ENCODE results near the gene TMEM184B. TPM values are rescaled to one million over a fixed set of nuclear protein-coding genes. Genes with fewer than 3 reads are reported as not detected.
A peak's percentile ranks its signal among the peaks of the same experiment; 100 is the strongest.

The TMEM184B gene
- total and polyA plus RNA-seq, 2 experiments from 2014 or later, result 42.2 to 95.1 TPM

GRCh38 chr22:38290347-38290746, 17.5 kb upstream of the TMEM184B start:
- H3K36me3 ChIP-seq (ENCODE audit: insufficient read depth), result peaks cover 8% of the 10 kb centered on the region; the same call in 1 of the 2 replicates
- H3K27ac ChIP-seq (ENCODE audit: low read depth), result peak overlapping the region; percentile 85
- no peaks in the 10 kb centered on the region; the same call in 2 of the 3 replicates for H3K9me3 Mint-ChIP-seq
- no peaks in the 10 kb centered on the region for H3K9me2 ChIP-seq (ENCODE audit: insufficient read depth)
- no peak overlapping the region for H3K4me2 ChIP-seq
- peaks cover 10% of the 10 kb centered on the region for H4K20me1 ChIP-seq (replicated peaks; ENCODE audit: insufficient read depth)
- ATAC-seq (peak; percentile 12), DNase-seq (ENCODE audit: low spot score) (no peak)
- H3F3A ChIP-seq (replicated peaks; ENCODE audit: low read depth), result peaks cover 57% of the 10 kb centered on the region; the same call in 1 of the 2 replicates
- H2AFZ ChIP-seq, result no peak overlapping the region
- H3K79me2 ChIP-seq (replicated peaks; ENCODE audit: insufficient read depth), result no peaks in the 10 kb centered on the region
- peaks cover 8% of the 10 kb centered on the region; the same call in 1 of the 2 replicates for H3K4me1 ChIP-seq (ENCODE audit: insufficient read depth)
- H3K36me3 Mint-ChIP-seq (ENCODE audit: low read depth), result peaks cover 58% of the 10 kb centered on the region
- peak overlapping the region; percentile 62; the same call in 1 of the 2 replicates for H3K27ac Mint-ChIP-seq
- 0 out of 2 replicates have a peak, but pooled peaks have one; percentile 6 for TF ChIP-seq POLR2AphosphoS5 (IDR thresholded peaks at IDR 0.05; ENCODE audit: low read depth)
- TF ChIP-seq ZNF331 (CRISPR knock-in tag; IDR thresholded peaks at IDR 0.05; ENCODE audit: low read depth), result no peak
- H3K27me3 ChIP-seq (ENCODE audit: insufficient read depth), result no peaks in the 10 kb centered on the region
- H3K4me1 Mint-ChIP-seq, result peaks cover 29% of the 10 kb centered on the region
- H3K4me3 ChIP-seq, result no peak overlapping the region
- no peak overlapping the region for H3K4me3 Mint-ChIP-seq
- H3K27me3 Mint-ChIP-seq (ENCODE audit: insufficient read depth, low read depth, poor library complexity), result peaks cover 22% of the 10 kb centered on the region

- Histone ChIP-seq H3F3A (replicated peaks; ENCODE audit: low read depth) (peaks cover 56% of the 10 kb centered on the region; the same call in 1 of the 2 replicates), H3K27ac (ENCODE audit: low read depth) (peak overlapping the region; percentile 85), H3K36me3 (ENCODE audit: insufficient read depth) (peaks cover 8% of the 10 kb centered on the region; the same call in 1 of the 2 replicates), H2AFZ (no peak overlapping the region), H3K4me3 (no peak overlapping the region), H3K79me2 (replicated peaks; ENCODE audit: insufficient read depth) (no peaks in the 10 kb centered on the region), H4K20me1 (replicated peaks; ENCODE audit: insufficient read depth) (peaks cover 3% of the 10 kb centered on the region; the same call in 1 of the 2 replicates), H3K9me2 (ENCODE audit: insufficient read depth) (no peaks in the 10 kb centered on the region), H3K4me1 (ENCODE audit: insufficient read depth) (peaks cover 8% of the 10 kb centered on the region; the same call in 1 of the 2 replicates), H3K27me3 (ENCODE audit: insufficient read depth) (no peaks in the 10 kb centered on the region), H3K4me2 (no peak overlapping the region)
- DNase-seq (ENCODE audit: low spot score) (no peak), ATAC-seq (peak; percentile 4; the same call in 2 of the 3 replicates)
- peaks cover 51% of the 10 kb centered on the region for H3K36me3 Mint-ChIP-seq (ENCODE audit: low read depth)
- no peaks in the 10 kb centered on the region; the same call in 2 of the 3 replicates for H3K9me3 Mint-ChIP-seq
- H3K27ac Mint-ChIP-seq, result no peak overlapping the region; the same call in 1 of the 2 replicates
- peaks cover 24% of the 10 kb centered on the region for H3K27me3 Mint-ChIP-seq (ENCODE audit: insufficient read depth, low read depth, poor library complexity)
- H3K4me3 Mint-ChIP-seq, result no peak overlapping the region
- no peak for TF ChIP-seq REST (IDR thresholded peaks at IDR 0.05; ENCODE audit: unreplicated experiment)
- TF ChIP-seq EZH2phosphoT487 (IDR thresholded peaks at IDR 0.05; ENCODE audit: unreplicated experiment), result no peak
- no peak for TF ChIP-seq STAT1 (IDR thresholded peaks at IDR 0.05; ENCODE audit: unreplicated experiment)
- TF ChIP-seq CREB1 (CRISPR knock-in tag; IDR thresholded peaks at IDR 0.05; ENCODE audit: low read depth), result no peak
- no peak for TF ChIP-seq NANOG (IDR thresholded peaks at IDR 0.05; ENCODE audit: borderline replicate concordance)
- no peak for TF ChIP-seq EZH2 (IDR thresholded peaks at IDR 0.05; ENCODE audit: low read depth, unreplicated experiment)
- TF ChIP-seq ZNF331 (CRISPR knock-in tag; IDR thresholded peaks at IDR 0.05; ENCODE audit: low read depth), result no peak
- TF ChIP-seq ZNF114 (CRISPR knock-in tag; IDR thresholded peaks at IDR 0.05), result no peak
- TF ChIP-seq ZNF462 (CRISPR knock-in tag; IDR thresholded peaks at IDR 0.05), result no peak
- TF ChIP-seq ETS1 (IDR thresholded peaks at IDR 0.05), result no peak
- H3K4me1 Mint-ChIP-seq, result peaks cover 29% of the 10 kb centered on the region
Measured at GRCh38 chr22:38289583-38290082, 16.8 kb upstream of the TMEM184B start.

Measured in GM23338 (cell line).